Measurements from ENCODE around the gene BCAR3. TPM values are rescaled to one million over a fixed set of nuclear protein-coding genes. Genes with fewer than 3 reads are reported as not detected.

Gene BCAR3
- total RNA-seq, 1 donor from 2014 or later = 11.7 TPM

DNA sequence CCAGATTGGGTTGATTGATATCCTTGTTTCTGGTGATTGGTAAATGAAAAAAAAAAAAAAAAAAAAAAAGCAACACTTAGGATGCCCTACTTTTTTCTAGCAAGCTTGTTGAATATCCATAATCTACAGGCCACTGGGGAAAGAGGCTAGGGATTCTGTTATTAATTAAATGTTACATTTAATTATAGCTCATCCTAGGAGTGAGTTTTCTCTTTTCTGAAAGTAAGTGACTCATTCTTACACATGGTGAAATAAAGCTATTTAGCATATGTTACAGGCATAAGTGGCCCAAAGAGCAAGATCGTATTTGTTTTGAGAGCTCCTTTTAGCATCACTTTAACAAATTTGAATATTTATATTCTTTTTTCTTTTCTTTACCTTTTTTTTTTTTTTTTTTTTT lies 139.2 kb downstream of the BCAR3 start:
- no peak overlapping the region for H3K27ac ChIP-seq
- TF ChIP-seq EZH2phosphoT487 (IDR thresholded peaks at IDR 0.05) (no peak), EZH2 (IDR thresholded peaks at IDR 0.05) (no peak)
- TF ChIP-seq, protein P1, sequence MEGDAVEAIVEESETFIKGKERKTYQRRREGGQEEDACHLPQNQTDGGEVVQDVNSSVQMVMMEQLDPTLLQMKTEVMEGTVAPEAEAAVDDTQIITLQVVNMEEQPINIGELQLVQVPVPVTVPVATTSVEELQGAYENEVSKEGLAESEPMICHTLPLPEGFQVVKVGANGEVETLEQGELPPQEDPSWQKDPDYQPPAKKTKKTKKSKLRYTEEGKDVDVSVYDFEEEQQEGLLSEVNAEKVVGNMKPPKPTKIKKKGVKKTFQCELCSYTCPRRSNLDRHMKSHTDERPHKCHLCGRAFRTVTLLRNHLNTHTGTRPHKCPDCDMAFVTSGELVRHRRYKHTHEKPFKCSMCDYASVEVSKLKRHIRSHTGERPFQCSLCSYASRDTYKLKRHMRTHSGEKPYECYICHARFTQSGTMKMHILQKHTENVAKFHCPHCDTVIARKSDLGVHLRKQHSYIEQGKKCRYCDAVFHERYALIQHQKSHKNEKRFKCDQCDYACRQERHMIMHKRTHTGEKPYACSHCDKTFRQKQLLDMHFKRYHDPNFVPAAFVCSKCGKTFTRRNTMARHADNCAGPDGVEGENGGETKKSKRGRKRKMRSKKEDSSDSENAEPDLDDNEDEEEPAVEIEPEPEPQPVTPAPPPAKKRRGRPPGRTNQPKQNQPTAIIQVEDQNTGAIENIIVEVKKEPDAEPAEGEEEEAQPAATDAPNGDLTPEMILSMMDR (IDR thresholded peaks at IDR 0.05) = no peak
- peaks cover 25% of the 10 kb centered on the region for H3K36me3 ChIP-seq
- peaks cover under 1% of the 10 kb centered on the region for H3K36me3 Mint-ChIP-seq
- no peaks in the 10 kb centered on the region for H3K4me1 ChIP-seq
- no peak overlapping the region for H3K4me3 Mint-ChIP-seq
- H3K9me3 ChIP-seq (ENCODE audit: low read depth) = no peaks in the 10 kb centered on the region
- no peak for DNase-seq (ENCODE audit: low spot score)
- no peak overlapping the region for H2AFZ ChIP-seq (replicated peaks)
- no peaks in the 10 kb centered on the region for H3K27me3 Mint-ChIP-seq (ENCODE audit: insufficient read depth, low read depth)
- peaks cover 5% of the 10 kb centered on the region for H4K20me1 ChIP-seq (ENCODE audit: low read depth)
- H3F3A ChIP-seq (ENCODE audit: low read depth) = peaks cover 26% of the 10 kb centered on the region
- H3K4me3 ChIP-seq = no peak overlapping the region
- no peak overlapping the region for H3K4me2 ChIP-seq
- H3K4me1 Mint-ChIP-seq = no peaks in the 10 kb centered on the region
- no peaks in the 10 kb centered on the region for H3K79me2 ChIP-seq (ENCODE audit: low read depth)
- H3K27me3 ChIP-seq = no peaks in the 10 kb centered on the region
- H3K9me3 Mint-ChIP-seq = no peaks in the 10 kb centered on the region
- H3K27ac Mint-ChIP-seq = no peak overlapping the region
- no peak overlapping the region for H3K9ac ChIP-seq

DNA sequence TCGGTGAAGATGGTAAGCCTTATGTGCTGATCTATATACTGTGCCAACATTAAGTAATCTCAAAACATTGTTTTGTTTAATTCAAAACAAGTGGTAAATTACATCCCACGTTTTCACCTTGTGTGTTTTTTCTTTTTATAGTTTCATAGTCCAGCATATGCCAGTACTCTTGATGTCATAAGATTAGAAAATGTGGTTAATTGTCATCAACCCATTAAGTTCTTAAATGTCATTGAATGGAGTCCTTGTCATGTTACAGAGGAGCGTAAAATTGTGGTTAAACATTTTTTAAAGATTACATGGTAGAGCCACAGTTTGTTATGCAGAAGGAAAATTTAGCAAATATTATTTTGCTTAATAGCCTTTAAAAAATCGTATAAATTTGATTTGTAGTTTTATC lies 140.6 kb downstream of the BCAR3 start:
- H3K4me1 ChIP-seq = no peaks in the 10 kb centered on the region
- no peak overlapping the region for H3K4me2 ChIP-seq
- no peaks in the 10 kb centered on the region for H3K27me3 ChIP-seq
- H3K27ac Mint-ChIP-seq = no peak overlapping the region
- H3K27ac ChIP-seq = no peak overlapping the region
- no peaks in the 10 kb centered on the region for H3K9me3 ChIP-seq (ENCODE audit: low read depth)
- DNase-seq (ENCODE audit: low spot score) = no peak
- H4K20me1 ChIP-seq (ENCODE audit: low read depth) = peaks cover 5% of the 10 kb centered on the region
- no peak overlapping the region for H3K4me3 Mint-ChIP-seq
- no peak overlapping the region for H3K4me3 ChIP-seq
- peaks cover 3% of the 10 kb centered on the region for H3K36me3 Mint-ChIP-seq
- H3K4me1 Mint-ChIP-seq = no peaks in the 10 kb centered on the region
- H3K9me3 Mint-ChIP-seq = no peaks in the 10 kb centered on the region
- no peaks in the 10 kb centered on the region for H3K27me3 Mint-ChIP-seq (ENCODE audit: insufficient read depth, low read depth)
- H3K36me3 ChIP-seq = peaks cover 21% of the 10 kb centered on the region
- H3K79me2 ChIP-seq (ENCODE audit: low read depth) = no peaks in the 10 kb centered on the region
- H3F3A ChIP-seq (ENCODE audit: low read depth) = peaks cover 39% of the 10 kb centered on the region
- H3K9ac ChIP-seq = no peak overlapping the region
- TF ChIP-seq EZH2phosphoT487 (IDR thresholded peaks at IDR 0.05) = no peak
- TF ChIP-seq, protein P1 (IDR thresholded peaks at IDR 0.05) = no peak
- no peak for TF ChIP-seq EZH2 (IDR thresholded peaks at IDR 0.05)
- H2AFZ ChIP-seq (replicated peaks) = no peak overlapping the region

DNA sequence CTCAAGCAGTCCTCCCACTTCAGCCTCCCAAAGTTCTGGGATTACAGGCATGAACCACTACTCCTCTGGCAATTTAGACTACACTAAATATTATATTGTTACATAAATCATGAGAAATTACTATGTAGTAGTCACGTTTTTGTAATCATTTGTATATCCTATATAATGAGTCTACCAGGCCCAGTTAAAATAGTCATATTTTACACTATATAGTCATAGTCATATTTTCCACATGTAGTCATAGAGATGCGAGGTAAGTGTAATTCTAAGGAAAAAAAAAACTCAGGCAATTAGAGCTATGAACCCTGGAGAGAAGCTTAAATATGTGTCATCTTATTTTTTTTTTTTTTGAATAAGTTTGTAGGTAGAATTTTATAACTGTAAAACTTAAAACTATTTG lies 143.7 kb downstream of the BCAR3 start:
- Histone ChIP-seq H4K20me1 (ENCODE audit: low read depth) (peaks cover 5% of the 10 kb centered on the region), H3K9me3 (ENCODE audit: low read depth) (no peaks in the 10 kb centered on the region), H3K4me1 (no peaks in the 10 kb centered on the region), H3K4me3 (no peak overlapping the region), H3K4me2 (no peak overlapping the region), H3K27ac (no peak overlapping the region), H2AFZ (replicated peaks) (no peak overlapping the region), H3K36me3 (peaks cover 21% of the 10 kb centered on the region), H3K27me3 (no peaks in the 10 kb centered on the region), H3K9ac (no peak overlapping the region), H3F3A (ENCODE audit: low read depth) (peaks cover 63% of the 10 kb centered on the region), H3K79me2 (ENCODE audit: low read depth) (no peaks in the 10 kb centered on the region)
- TF ChIP-seq EZH2phosphoT487 (IDR thresholded peaks at IDR 0.05) (no peak), EZH2 (IDR thresholded peaks at IDR 0.05) (no peak)
- TF ChIP-seq, protein P1 (IDR thresholded peaks at IDR 0.05) = no peak
- no peaks in the 10 kb centered on the region for H3K27me3 Mint-ChIP-seq (ENCODE audit: insufficient read depth, low read depth)
- peaks cover 11% of the 10 kb centered on the region for H3K36me3 Mint-ChIP-seq
- no peaks in the 10 kb centered on the region for H3K4me1 Mint-ChIP-seq
- H3K9me3 Mint-ChIP-seq = no peaks in the 10 kb centered on the region
- H3K27ac Mint-ChIP-seq = no peak overlapping the region
- DNase-seq (ENCODE audit: low spot score) = no peak
- H3K4me3 Mint-ChIP-seq = no peak overlapping the region
